GM23338 (cell line): Measurements from ENCODE around the gene IGF2BP3.

Experiments used
- CTCF ChIP-seq, 2 experiments: fragments of 200-600 bp in 1 of 2; sonication (generic) in 1 of 2; conservative IDR thresholded peaks; 2 replicates each; pipeline versions ENCODE4 v1.5.1 to v1.6.1; 2016 to 2017; ENCODE audit warnings: antibody characterized with exemption in 2 of 2, low read depth in 2 of 2, mild to moderate bottlenecking in 2 of 2, moderate library complexity in 1 of 2
- EZH2 ChIP-seq: fragments of 200-600 bp; sonication (generic); IDR thresholded peaks from one replicate; pipeline ENCODE4 v1.8.0; 2017; ENCODE audit warnings: antibody characterized with exemption, mild to moderate bottlenecking, low read depth; ENCODE audit not compliant: unreplicated experiment

- TF ChIP-seq CTCF (conservative IDR thresholded peaks at IDR 0.05; ENCODE audit: low read depth in 2 of 2), result no peak
- no peak for TF ChIP-seq EZH2
Observed at GRCh38 chr7:23514755-23515154, 44.5 kb upstream of the IGF2BP3 start.
